H9 (cell line): Measurements from ENCODE around the gene TARS2. TPM values are rescaled to one million over a fixed set of nuclear protein-coding genes. Genes with fewer than 3 reads are reported as not detected.

ENCODE experiments used
- DNase-seq: peaks from one replicate; pipeline ENCODE4 v3.0.0-alpha.2; 2017
- H2AFZ ChIP-seq: one replicate; pipeline ENCODE4 v1.6.1; 2013; ENCODE audit warnings: mild to moderate bottlenecking, low read length, control low read depth, moderate library complexity
- H2AK5ac ChIP-seq: 2 replicates; pipeline ENCODE4 v1.6.1; 2013; ENCODE audit warnings: low read length, control low read depth, mixed read lengths; ENCODE audit not compliant: insufficient read length
- H2BK120ac ChIP-seq: one replicate; pipeline ENCODE4 v1.6.1; 2013; ENCODE audit warnings: low read depth, mild to moderate bottlenecking, low read length, control low read depth, inconsistent platforms; ENCODE audit not compliant: poor library complexity, severe bottlenecking
- H2BK12ac ChIP-seq: 2 replicates; pipeline ENCODE4 v1.6.1; 2013; ENCODE audit warnings: low read length, control low read depth, mixed read lengths, low read depth; ENCODE audit not compliant: insufficient read length
- H2BK15ac ChIP-seq: 2 replicates; pipeline ENCODE4 v1.6.1; 2013; ENCODE audit warnings: low read depth, low read length, control low read depth
- H2BK20ac ChIP-seq: one replicate; pipeline ENCODE4 v1.6.1; 2013; ENCODE audit warnings: low read depth, mild to moderate bottlenecking, low read length, control low read depth, inconsistent platforms; ENCODE audit not compliant: poor library complexity, severe bottlenecking
- H2BK5ac ChIP-seq: 2 replicates; pipeline ENCODE4 v1.6.1; 2013; ENCODE audit warnings: low read length, control low read depth, mixed read lengths; ENCODE audit not compliant: insufficient read length
- H3K14ac ChIP-seq: 2 replicates; pipeline ENCODE4 v1.6.1; 2013; ENCODE audit warnings: low read length, control low read depth; ENCODE audit not compliant: insufficient read depth
- H3K18ac ChIP-seq: 2 replicates; pipeline ENCODE4 v1.6.1; 2013; ENCODE audit warnings: low read depth, mild to moderate bottlenecking, mixed read lengths, low read length, control low read depth; ENCODE audit not compliant: insufficient read length
- H3K23ac ChIP-seq: 2 replicates; pipeline ENCODE4 v1.6.1; 2013; ENCODE audit warnings: low read length, control low read depth, mixed read lengths, low read depth; ENCODE audit not compliant: insufficient read length
- H3K23me2 ChIP-seq: 2 replicates; pipeline ENCODE4 v1.6.1; 2013; ENCODE audit warnings: low read depth, mild to moderate bottlenecking, mixed read lengths, low read length, control low read depth; ENCODE audit not compliant: insufficient read length, poor library complexity, severe bottlenecking
- H3K27ac ChIP-seq: 2 replicates; pipeline ENCODE4 v1.5.1; 2013; ENCODE audit warnings: low read length, control low read depth, mixed read lengths, low read depth; ENCODE audit not compliant: insufficient read length
- H3K27me3 ChIP-seq: 2 replicates; pipeline ENCODE4 v1.6.1; 2013; ENCODE audit warnings: low read length, control low read depth, inconsistent platforms; ENCODE audit not compliant: insufficient read depth
- H3K4ac ChIP-seq: 2 replicates; pipeline ENCODE4 v1.6.1; 2013; ENCODE audit warnings: low read depth, mild to moderate bottlenecking, control low read depth, inconsistent platforms, low read length, moderate library complexity
- H3K4me1 ChIP-seq: 2 replicates; pipeline ENCODE4 v1.6.1; 2013; ENCODE audit warnings: low read length, control low read depth, inconsistent platforms; ENCODE audit not compliant: insufficient read depth
- H3K4me2 ChIP-seq: 2 replicates; pipeline ENCODE4 v1.6.1; 2013; ENCODE audit warnings: low read length, control low read depth, mixed read lengths; ENCODE audit not compliant: insufficient read length, insufficient read depth
- H3K56ac ChIP-seq: 2 replicates; pipeline ENCODE4 v1.6.1; 2013; ENCODE audit warnings: low read depth, mild to moderate bottlenecking, mixed read lengths, low read length, control low read depth; ENCODE audit not compliant: insufficient read length
- H3K79me1 ChIP-seq: 2 replicates; pipeline ENCODE4 v1.6.1; 2013; ENCODE audit warnings: low read depth, mild to moderate bottlenecking, moderate library complexity, low read length, control low read depth, inconsistent platforms; ENCODE audit not compliant: insufficient read depth, poor library complexity, severe bottlenecking
- H3K79me2 ChIP-seq: 2 replicates; pipeline ENCODE4 v1.6.1; 2013; ENCODE audit warnings: low read length, control low read depth, inconsistent platforms; ENCODE audit not compliant: insufficient read depth
- H3K9ac ChIP-seq: 2 replicates; pipeline ENCODE4 v1.6.1; 2013; ENCODE audit warnings: low read length, control low read depth, mixed read lengths; ENCODE audit not compliant: insufficient read length; ENCODE audit errors: extremely low read depth
- H3K9me3 ChIP-seq: one replicate; pipeline ENCODE4 v1.6.1; 2013; ENCODE audit warnings: low read depth, low read length, inconsistent platforms; ENCODE audit not compliant: control insufficient read depth
- H3T11ph ChIP-seq: one replicate; pipeline ENCODE4 v1.6.1; 2013; ENCODE audit warnings: mild to moderate bottlenecking, low read length, control low read depth, inconsistent platforms
- H4K20me1 ChIP-seq: one replicate; pipeline ENCODE4 v1.6.1; 2013; ENCODE audit not compliant: control insufficient read depth, insufficient read length, insufficient read depth
- H4K5ac ChIP-seq: 2 replicates; pipeline ENCODE4 v1.6.1; 2013; ENCODE audit warnings: low read depth, mild to moderate bottlenecking, mixed read lengths, low read length, control low read depth; ENCODE audit not compliant: insufficient read length
- H4K8ac ChIP-seq: replicated peaks from 2 replicates; pipeline ENCODE4 v1.6.1; 2013; ENCODE audit warnings: low read length, control low read depth, mixed read lengths, low read depth; ENCODE audit not compliant: insufficient read length
- H4K91ac ChIP-seq: 2 replicates; pipeline ENCODE4 v1.6.1; 2013; ENCODE audit warnings: low read depth, mild to moderate bottlenecking, moderate library complexity, mixed read lengths, low read length, control low read depth; ENCODE audit not compliant: insufficient read length
- H3K27ac Mint-ChIP-seq, 3 experiments: 2 replicates in 2 of 3; 3 replicates in 1 of 3; pipeline ENCODE4 v1.8.0; 2020 to 2021; ENCODE audit warnings: mixed read lengths in 3 of 3, mild to moderate bottlenecking in 1 of 3, moderate library complexity in 1 of 3
- H3K27me3 Mint-ChIP-seq: 2 replicates; pipeline ENCODE4 v1.8.0; 2021; ENCODE audit warnings: low read depth, mild to moderate bottlenecking, moderate library complexity, mixed read lengths
- H3K36me3 Mint-ChIP-seq, 3 experiments: 2 replicates in 2 of 3; 3 replicates in 1 of 3; pipeline ENCODE4 v1.8.0; 2020 to 2021; ENCODE audit warnings: low read depth in 3 of 3, mixed read lengths in 3 of 3; ENCODE audit not compliant: insufficient read depth in 1 of 3
- H3K4me1 Mint-ChIP-seq, 2 experiments: 2 replicates each; pipeline ENCODE4 v1.8.0; 2020; ENCODE audit warnings: mixed read lengths in 2 of 2
- H3K4me3 Mint-ChIP-seq, 2 experiments: 2 replicates in 1 of 2; 3 replicates in 1 of 2; pipeline ENCODE4 v1.8.0; 2020 to 2021; ENCODE audit warnings: mild to moderate bottlenecking in 2 of 2, mixed read lengths in 2 of 2, moderate library complexity in 1 of 2
- H3K9me3 Mint-ChIP-seq, 2 experiments: 2 replicates in 1 of 2; 3 replicates in 1 of 2; pipeline ENCODE4 v1.8.0; 2020; ENCODE audit warnings: mild to moderate bottlenecking in 2 of 2, mixed read lengths in 2 of 2, moderate library complexity in 1 of 2
- WGBS: extraction: QIAGEN DNeasy Blood & Tissue Kit; methylation state at CpG from one replicate; pipeline ENCODE4 v1.1.7; 2013; ENCODE audit warnings: missing lambda C conversion rate, low lambda C conversion rate, mixed read lengths; ENCODE audit not compliant: insufficient read length; ENCODE audit errors: extremely low coverage; 5-methylcytosine and 5-hydroxymethylcytosine counted together
- total RNA-seq: library from RNA; stranded (reverse); gene quantifications from 2 replicates; pipeline ENCODE4 v1.2.1, GENCODE V29; 2021
- TF ChIP-seq, protein P1 (sequence below): fragments of 200-600 bp; sonication (generic); conservative IDR thresholded peaks from 3 replicates; pipeline ENCODE4 v1.8.0; 2021; ENCODE audit warnings: antibody characterized with exemption, mild to moderate bottlenecking

Gene TARS2
- total RNA-seq, 1 experiment from 2014 or later, result 36.5 TPM

DNA sequence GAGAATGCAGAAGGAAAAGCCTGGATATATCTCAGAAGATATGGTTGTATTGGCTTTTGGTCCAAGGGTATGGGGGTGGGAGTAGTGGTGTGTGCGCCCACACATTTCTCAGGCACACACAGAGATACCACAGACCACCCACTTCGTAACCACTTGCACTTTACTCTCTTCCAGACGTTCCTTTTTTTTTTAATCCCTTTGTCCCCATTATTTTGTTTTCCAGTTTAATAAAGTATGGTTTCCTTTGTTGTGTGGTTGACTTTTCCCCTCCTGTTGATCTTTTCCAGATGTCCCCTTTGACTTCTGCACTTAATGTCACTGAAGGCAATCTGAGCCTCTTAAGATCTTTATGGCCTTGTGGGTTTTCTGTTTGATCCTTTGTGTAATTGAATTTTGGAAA, 10.5 kb upstream of the TARS2 start:
- Histone ChIP-seq H3K27ac (no peak overlapping the region), H3K4me1 (no peaks in the 10 kb centered on the region; the same call in 1 of the 2 replicates), H4K20me1 (no peaks in the 10 kb centered on the region), H3T11ph (no peak overlapping the region), H3K56ac (no peak overlapping the region), H2AFZ (no peak overlapping the region), H4K8ac (no peak overlapping the region), H2AK5ac (no peak overlapping the region), H3K9me3 (no peaks in the 10 kb centered on the region), H2BK12ac (no peak overlapping the region), H3K23ac (no peak overlapping the region), H3K27me3 (no peaks in the 10 kb centered on the region), H3K18ac (no peak overlapping the region), H2BK20ac (no peak overlapping the region), H3K79me1 (no peaks in the 10 kb centered on the region), H4K5ac (no peak overlapping the region), H4K91ac (no peak overlapping the region), H3K9ac (no peak overlapping the region), H3K4me2 (no peak overlapping the region), H3K14ac (no peak overlapping the region), H2BK120ac (no peak overlapping the region), H3K23me2 (no peaks in the 10 kb centered on the region), H2BK15ac (no peak overlapping the region), H2BK5ac (no peak overlapping the region), H3K79me2 (no peaks in the 10 kb centered on the region), H3K4ac (no peak overlapping the region)
- no CpG with 5 or more reads among the region's 3 CpGs for WGBS
- TF ChIP-seq, protein P1, sequence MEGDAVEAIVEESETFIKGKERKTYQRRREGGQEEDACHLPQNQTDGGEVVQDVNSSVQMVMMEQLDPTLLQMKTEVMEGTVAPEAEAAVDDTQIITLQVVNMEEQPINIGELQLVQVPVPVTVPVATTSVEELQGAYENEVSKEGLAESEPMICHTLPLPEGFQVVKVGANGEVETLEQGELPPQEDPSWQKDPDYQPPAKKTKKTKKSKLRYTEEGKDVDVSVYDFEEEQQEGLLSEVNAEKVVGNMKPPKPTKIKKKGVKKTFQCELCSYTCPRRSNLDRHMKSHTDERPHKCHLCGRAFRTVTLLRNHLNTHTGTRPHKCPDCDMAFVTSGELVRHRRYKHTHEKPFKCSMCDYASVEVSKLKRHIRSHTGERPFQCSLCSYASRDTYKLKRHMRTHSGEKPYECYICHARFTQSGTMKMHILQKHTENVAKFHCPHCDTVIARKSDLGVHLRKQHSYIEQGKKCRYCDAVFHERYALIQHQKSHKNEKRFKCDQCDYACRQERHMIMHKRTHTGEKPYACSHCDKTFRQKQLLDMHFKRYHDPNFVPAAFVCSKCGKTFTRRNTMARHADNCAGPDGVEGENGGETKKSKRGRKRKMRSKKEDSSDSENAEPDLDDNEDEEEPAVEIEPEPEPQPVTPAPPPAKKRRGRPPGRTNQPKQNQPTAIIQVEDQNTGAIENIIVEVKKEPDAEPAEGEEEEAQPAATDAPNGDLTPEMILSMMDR, result no peak
- Mint-ChIP-seq H3K4me3 (no peak overlapping the region), H3K4me1 (peaks cover 6 to 13% of the 10 kb centered on the region in 2 experiments), H3K9me3 (no peaks in the 10 kb centered on the region), H3K27me3 (peaks cover 6% of the 10 kb centered on the region), H3K36me3 (peaks cover 7 to 16% (median 11%) of the 10 kb centered on the region in 3 experiments; a peak in 6 of 7 replicates), H3K27ac (peak overlapping the region in 1 of 3 experiments; percentile 35; a peak in 2 of 7 replicates)
- no peak for DNase-seq
